ENCODE measurements around the gene DOHH.

- TF ChIP-seq CTCF (IDR thresholded peaks at IDR 0.05) = peak; percentile 75 to 90 (median 83)
- no peak for TF ChIP-seq POLR2AphosphoS5 (IDR thresholded peaks at IDR 0.05)
- no peak for TF ChIP-seq POLR2A (IDR thresholded peaks at IDR 0.05)
Measured at GRCh38 chr19:3471954-3472655, 28.4 kb downstream of the DOHH start.

Measured in prostate gland (tissue), 2 donors.